GM12878 (cell line): ENCODE data around the gene BARX2. TPM values are rescaled to one million over a fixed set of nuclear protein-coding genes. Genes with fewer than 3 reads are reported as not detected.

Experiments
- ATAC-seq: fragments of 200-7000 bp; cut with Tn5 transposase; 3 replicates; pipeline ENCODE4 v1.9.1; 2020; ENCODE audit warnings: mild to moderate bottlenecking, moderate library complexity
- BruUV-seq: library from RNA; stranded (reverse); fragments of 400-500 nt; replicated peaks from 2 replicates; lab custom pipeline; 2021; lab: Mats Ljungman, UMichigan
- CTCF ChIA-PET: fragments of 300-600 bp; sonication (Branson Sonifier 250); formaldehyde crosslinking; extraction: SDS; loops from one replicate; lab custom pipeline; 2021; ENCODE audit warnings: inconsistent platforms; lab: Yijun Ruan, JAX
- POLR2A ChIA-PET: fragments of 350-600 bp; formaldehyde crosslinking; extraction: SDS; loops from one replicate; lab custom pipeline; 2021; ENCODE audit warnings: inconsistent platforms; lab: Charles Lee
- RAD21 ChIA-PET: fragments of 300-600 bp; sonication (Branson Sonifier 250); formaldehyde crosslinking; loops from one replicate; lab custom pipeline; 2023; ENCODE audit warnings: antibody characterized with exemption; ENCODE audit not compliant: unreplicated experiment; lab: Charles Lee
- SMC1A ChIA-PET: fragments of 300-600 bp; sonication (Branson Sonifier 250); formaldehyde crosslinking; loops from one replicate; lab custom pipeline; 2023; ENCODE audit not compliant: unreplicated experiment, uncharacterized antibody; lab: Charles Lee
- DNase-seq: peaks from one replicate; pipeline ENCODE4 v3.0.0-alpha.2; 2011; ENCODE audit warnings: low read depth, low spot score
- FAIRE-seq: peaks from 3 replicates; lab custom pipeline; 2011; peaks lifted over from hg19 to GRCh38; lab: Jason Lieb, UNC
- H2AFZ ChIP-seq: 2 replicates; pipeline ENCODE4 v1.6.0; 2011; ENCODE audit warnings: low read depth, low read length, control low read depth; ENCODE audit not compliant: control insufficient read depth
- H3K27ac ChIP-seq: 2 replicates; pipeline ENCODE4 v1.5.1; 2011; ENCODE audit warnings: control low read depth; ENCODE audit not compliant: control insufficient read depth, insufficient read depth
- H3K27me3 ChIP-seq, 2 experiments: replicated peaks in 1 of 2; 2 replicates each; pipeline versions ENCODE4 v1.6.0 to v1.6.1; 2011; ENCODE audit warnings: low read length in 1 of 2; ENCODE audit not compliant: control insufficient read depth in 2 of 2, insufficient read depth in 2 of 2
- H3K36me3 ChIP-seq, 2 experiments: 2 replicates each; pipeline ENCODE4 v1.5.1; 2011; ENCODE audit warnings: low read length in 1 of 2; ENCODE audit not compliant: control insufficient read depth in 2 of 2, insufficient read depth in 2 of 2
- H3K4me1 ChIP-seq: 2 replicates; pipeline ENCODE4 v1.6.1; 2011; ENCODE audit warnings: mild to moderate bottlenecking, low read length, moderate library complexity, mixed read lengths; ENCODE audit not compliant: control insufficient read depth, insufficient read depth
- H3K4me2 ChIP-seq: 2 replicates; pipeline ENCODE4 v1.6.0; 2011; ENCODE audit warnings: control low read depth; ENCODE audit not compliant: control insufficient read depth, insufficient read depth
- H3K4me3 ChIP-seq: fragments of 200-600 bp; sonication (generic); 2 replicates; pipeline ENCODE4 v1.5.1; 2016
- H3K79me2 ChIP-seq: 2 replicates; pipeline ENCODE4 v1.6.0; 2011; ENCODE audit warnings: low read length; ENCODE audit not compliant: control insufficient read depth, insufficient read depth
- H3K9ac ChIP-seq: 2 replicates; pipeline ENCODE4 v1.8.0; 2011; ENCODE audit warnings: low read length, control low read depth, mixed read lengths; ENCODE audit not compliant: control insufficient read depth, insufficient read depth
- H3K9me3 ChIP-seq: replicated peaks from 3 replicates; pipeline ENCODE4 v1.5.1; 2011; ENCODE audit warnings: mild to moderate bottlenecking, low read length; ENCODE audit not compliant: control insufficient read depth, insufficient read depth
- H4K20me1 ChIP-seq: 2 replicates; pipeline ENCODE4 v1.6.0; 2011; ENCODE audit not compliant: control insufficient read depth, insufficient read depth
- ATF7 ChIP-seq: fragments of 450-650 bp; IDR thresholded peaks from 2 replicates; pipeline ENCODE4 v1.6.1; 2016; ENCODE audit warnings: low read depth, mild to moderate bottlenecking
- BRCA1 ChIP-seq: IDR thresholded peaks from 2 replicates; pipeline ENCODE4 v1.6.1; 2011; ENCODE audit warnings: low read depth, low read length, improper control_type of control experiment
- CBFB ChIP-seq: IDR thresholded peaks from 2 replicates; pipeline ENCODE4 v1.6.1; 2016; ENCODE audit warnings: antibody characterized with exemption, low read depth
- CEBPZ ChIP-seq: fragments of 150-350 bp; IDR thresholded peaks from 2 replicates; pipeline ENCODE4 v1.6.1; 2016; ENCODE audit warnings: low read depth, low read length
- CREB1 ChIP-seq: IDR thresholded peaks from 2 replicates; pipeline ENCODE4 v1.6.1; 2012; ENCODE audit warnings: low read depth, mild to moderate bottlenecking, inconsistent platforms
- ESRRA ChIP-seq: IDR thresholded peaks from 2 replicates; pipeline ENCODE4 v1.6.1; 2012; ENCODE audit warnings: mild to moderate bottlenecking, low read length, improper control_type of control experiment
- HDGF ChIP-seq: fragments of 450-650 bp; IDR thresholded peaks from 2 replicates; pipeline ENCODE4 v1.6.1; 2016; ENCODE audit warnings: antibody characterized with exemption
- HSF1 ChIP-seq: fragments of 150-350 bp; IDR thresholded peaks from 2 replicates; pipeline ENCODE4 v1.6.1; 2014; ENCODE audit warnings: mild to moderate bottlenecking, low read depth, low read length
- LARP7 ChIP-seq: fragments of 450-650 bp; IDR thresholded peaks from 2 replicates; pipeline ENCODE4 v1.6.1; 2017; ENCODE audit warnings: mild to moderate bottlenecking
- MLLT1 ChIP-seq: fragments of 450-650 bp; IDR thresholded peaks from 2 replicates; pipeline ENCODE4 v1.6.1; 2016; ENCODE audit warnings: mild to moderate bottlenecking
- MTA2 ChIP-seq: fragments of 450-650 bp; IDR thresholded peaks from 2 replicates; pipeline ENCODE4 v1.6.1; 2016; ENCODE audit warnings: low read depth, mild to moderate bottlenecking, moderate library complexity
- POLR2AphosphoS2 ChIP-seq: IDR thresholded peaks from 2 replicates; pipeline ENCODE4 v1.6.1; 2011; ENCODE audit warnings: low read depth, mild to moderate bottlenecking, low read length, improper control_type of control experiment, moderate library complexity
- POLR2AphosphoS5 ChIP-seq: IDR thresholded peaks from 2 replicates; pipeline ENCODE4 v1.6.1; 2011; ENCODE audit warnings: mild to moderate bottlenecking, low read length, inconsistent platforms
- SUPT20H ChIP-seq: IDR thresholded peaks from 2 replicates; pipeline ENCODE4 v1.6.1; 2011; ENCODE audit warnings: low read depth, mild to moderate bottlenecking, low read length, moderate library complexity, borderline replicate concordance; ENCODE audit not compliant: control insufficient read depth
- SUZ12 ChIP-seq: fragments of 200-600 bp; sonication (generic); IDR thresholded peaks from one replicate; pipeline ENCODE4 v1.6.1; 2018; ENCODE audit warnings: antibody characterized with exemption, mild to moderate bottlenecking; ENCODE audit not compliant: unreplicated experiment
- TCF7 ChIP-seq: IDR thresholded peaks from 2 replicates; pipeline ENCODE4 v1.6.1; 2014; ENCODE audit warnings: antibody characterized with exemption, borderline replicate concordance
- USF1 ChIP-seq: IDR thresholded peaks from 2 replicates; pipeline ENCODE4 v1.6.1; 2011; ENCODE audit warnings: borderline replicate concordance, low read depth, mild to moderate bottlenecking, moderate library complexity, mixed read lengths, low read length; ENCODE audit not compliant: insufficient read depth; ENCODE audit errors: extremely low read length
- ZSCAN29 ChIP-seq: fragments of 450-650 bp; IDR thresholded peaks from 2 replicates; pipeline ENCODE4 v1.6.1; 2017; ENCODE audit warnings: mild to moderate bottlenecking, moderate library complexity
- WGBS: methylation state at CpG from one replicate; pipeline ENCODE4 v1.1.6; 2016; ENCODE audit warnings: low lambda C conversion rate; ENCODE audit not compliant: insufficient replicate concordance, insufficient coverage; ENCODE audit errors: missing lambda C conversion rate; 5-methylcytosine and 5-hydroxymethylcytosine counted together
- in situ Hi-C: fragments of 300-500 bp; cut with MboI; formaldehyde crosslinking; loops from 9 replicates; pipeline ENCODE4 v1.14.3; 2018; ENCODE audit warnings: mixed read lengths
- intact Hi-C: fragments of 100-400 bp; cut with micrococcal nuclease; formaldehyde crosslinking; loops from one replicate; pipeline ENCODE4 v1.14.2; 2022; ENCODE audit not compliant: unreplicated experiment
- polyA plus RNA-seq, 11 experiments: library from polyadenylated mRNA; depleted of rRNA in 4 of 11; unstranded in 6 of 11; stranded (reverse) in 5 of 11; fragments of >200 nt; fragmentation: Nextera tagmentation in 4 of 11; fragmentation: Illumina TruSeq in 1 of 11; extraction: Ambion mirVana in 4 of 11; extraction: Trizol in 1 of 11; gene quantifications; 1 replicate in 1 of 11; 2 replicates in 10 of 11; pipeline versions ENCODE4 v1.2.1 to v1.2.3, GENCODE V29; 2011 to 2016; ENCODE audit warnings: inconsistent platforms in 2 of 11, missing spikeins in 2 of 11, low read depth in 1 of 11
- total RNA-seq, 4 experiments: library from RNA; depleted of rRNA in 3 of 4; stranded (reverse); fragments of >200 nt in 3 of 4; fragmentation: Illumina TruSeq in 1 of 4; extraction: Trizol in 1 of 4; gene quantifications; 2 replicates each; pipeline versions ENCODE4 v1.2.1 to v1.2.3, GENCODE V29; 2013 to 2021

The BARX2 gene
- total and polyA plus RNA-seq, 10 of the 15 experiments (the other 5 are each of a cell fraction or from before 2014, with no cell fraction given): 0.07 to 0.84 TPM; not detected in 8

GRCh38 chr11:129484068-129484467 lies 108.4 kb downstream of the BARX2 start:
- no peak overlapping the region for H3K4me2 ChIP-seq
- no peaks in the 10 kb centered on the region for H3K27me3 ChIP-seq
- no TSS peak for BruUV-seq
- DNase-seq (no peak), FAIRE-seq (no peak), ATAC-seq (no peak)
- no peaks in the 10 kb centered on the region for H3K79me2 ChIP-seq
- H3K4me3 ChIP-seq: no peak overlapping the region
- WGBS: 4% methylated on average over 1 of the region's 1 CpG
- intact Hi-C loops: no loop called here
- H2AFZ ChIP-seq: no peak overlapping the region
- H3K4me1 ChIP-seq: no peaks in the 10 kb centered on the region
- in situ Hi-C loops: no loop called here
- SMC1A ChIA-PET: no interaction called here
- TF ChIP-seq POLR2AphosphoS2: no peak
- no peak for TF ChIP-seq SUPT20H
- no peak for TF ChIP-seq CEBPZ
- no peak for TF ChIP-seq BRCA1
- no peak for TF ChIP-seq POLR2AphosphoS5
- TF ChIP-seq HDGF: no peak
- TF ChIP-seq ZSCAN29: no peak
- TF ChIP-seq ESRRA: no peak
- TF ChIP-seq MTA2: no peak
- TF ChIP-seq USF1: no peak
- TF ChIP-seq SUZ12: no peak
- no peak for TF ChIP-seq ATF7
- TF ChIP-seq CBFB: no peak
- no peak for TF ChIP-seq MLLT1
- TF ChIP-seq CREB1: no peak
- no peak for TF ChIP-seq LARP7
- TF ChIP-seq TCF7: no peak
- TF ChIP-seq HSF1: no peak
- H3K9me3 ChIP-seq: no peaks in the 10 kb centered on the region
- no peaks in the 10 kb centered on the region for H3K36me3 ChIP-seq
- H3K9ac ChIP-seq: no peak overlapping the region
- H4K20me1 ChIP-seq: no peaks in the 10 kb centered on the region
- POLR2A ChIA-PET: interaction anchor here (0.6 kb wide), 1 partner anchor 40 kb away, joined by 3 read pairs; no protein-coding TSS in a partner anchor
- no peak overlapping the region for H3K27ac ChIP-seq
- RAD21 ChIA-PET: no interaction called here
- CTCF ChIA-PET: interaction anchor here (0.6 kb wide), 1 partner anchor 10 kb away, joined by 3 read pairs; no protein-coding TSS in a partner anchor
